ENCODE data around the gene NHS. TPM values are rescaled to one million over a fixed set of nuclear protein-coding genes. Genes with fewer than 3 reads are reported as not detected.

The NHS gene
- total RNA-seq, 1 donor from 2014 or later = 14.2 TPM

- DNase-seq (ENCODE audit: low read depth) = no peak
Measured at GRCh38 chrX:17732138-17732783, 357.3 kb downstream of the NHS start.

- DNase-seq (ENCODE audit: low read depth) = peak; percentile 13
Measured at GRCh38 chrX:17735406-17735805, 360.4 kb downstream of the NHS start.

GRCh38 chrX:17736478-17736855 lies 361.5 kb downstream of the NHS start:
- no peak for DNase-seq (ENCODE audit: low read depth)

GRCh38 chrX:17736856-17737709 lies 362.1 kb downstream of the NHS start, which contains the start of gene SCML1:
SCML1 (plus strand) TSS chrX:17737493; CDS start chrX:17744187, 6,694 bp downstream.
- peak; percentile 92 for DNase-seq (ENCODE audit: low read depth)

- no peak for DNase-seq (ENCODE audit: low read depth)
Measured at GRCh38 chrX:17737710-17737985, 362.6 kb downstream of the NHS start.

GRCh38 chrX:17737986-17738713 lies 363.1 kb downstream of the NHS start:
- peak; percentile 10 for DNase-seq (ENCODE audit: low read depth)

- DNase-seq (ENCODE audit: low read depth) = peak; percentile 29
Measured at GRCh38 chrX:17738737-17739535, 363.9 kb downstream of the NHS start.

- no peak for DNase-seq (ENCODE audit: low read depth)
Measured at GRCh38 chrX:17740137-17741122, 365.4 kb downstream of the NHS start.

- DNase-seq (ENCODE audit: low read depth) = no peak
Measured at GRCh38 chrX:17741123-17741511, 366.1 kb downstream of the NHS start.

GRCh38 chrX:17743913-17744312 lies 368.9 kb downstream of the NHS start:
- DNase-seq (ENCODE audit: low read depth) = peak; percentile 50

GRCh38 chrX:17744896-17745523 lies 370.0 kb downstream of the NHS start:
- peak; percentile 16 for DNase-seq (ENCODE audit: low read depth)

GRCh38 chrX:17747692-17748091 lies 372.7 kb downstream of the NHS start:
- no peak for DNase-seq (ENCODE audit: low read depth)

GRCh38 chrX:17748684-17749083 lies 373.7 kb downstream of the NHS start:
- no peak for DNase-seq (ENCODE audit: low read depth)

GRCh38 chrX:17750436-17750835 lies 375.4 kb downstream of the NHS start:
- no peak for DNase-seq (ENCODE audit: low read depth)

- DNase-seq (ENCODE audit: low read depth) = no peak
Measured at GRCh38 chrX:17758382-17758781, 383.4 kb downstream of the NHS start.

GRCh38 chrX:17759990-17760389 lies 385.0 kb downstream of the NHS start:
- no peak for DNase-seq (ENCODE audit: low read depth)

- no peak for DNase-seq (ENCODE audit: low read depth)
Measured at GRCh38 chrX:17767734-17768133, 392.7 kb downstream of the NHS start.

- no peak for DNase-seq (ENCODE audit: low read depth)
Measured at GRCh38 chrX:17768997-17769396, 394.0 kb downstream of the NHS start.

GRCh38 chrX:17769701-17770269 lies 394.8 kb downstream of the NHS start:
- DNase-seq (ENCODE audit: low read depth) = no peak
